ENCODE measurements around the gene CPM.

CPM gene

GRCh38 chr12:68903511-68903910 lies 29.5 kb downstream of the CPM start:
- no peak for DNase-seq

GRCh38 chr12:68901551-68901950 lies 31.4 kb downstream of the CPM start:
- DNase-seq, result no peak

DNA sequence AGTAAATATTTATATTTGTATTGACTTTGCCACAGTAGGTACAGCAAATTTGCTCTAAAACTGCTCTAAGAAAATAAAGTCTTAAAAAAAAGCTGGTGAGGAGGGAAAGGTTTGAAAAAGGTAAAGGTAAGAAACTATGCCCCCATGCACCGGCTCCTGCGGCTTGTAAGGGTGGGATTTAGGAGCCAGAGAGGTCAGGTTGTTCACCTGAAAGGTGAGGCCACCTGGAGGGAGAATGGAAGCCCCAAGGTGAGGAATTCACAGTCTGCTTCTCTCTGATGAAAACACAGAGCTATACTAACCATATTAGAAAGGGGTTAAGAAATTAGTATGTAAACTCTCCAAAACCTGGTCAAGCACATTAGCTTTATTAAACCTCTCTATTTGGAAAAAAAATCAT lies 31.8 kb downstream of the CPM start:
- no peak for DNase-seq

DNA sequence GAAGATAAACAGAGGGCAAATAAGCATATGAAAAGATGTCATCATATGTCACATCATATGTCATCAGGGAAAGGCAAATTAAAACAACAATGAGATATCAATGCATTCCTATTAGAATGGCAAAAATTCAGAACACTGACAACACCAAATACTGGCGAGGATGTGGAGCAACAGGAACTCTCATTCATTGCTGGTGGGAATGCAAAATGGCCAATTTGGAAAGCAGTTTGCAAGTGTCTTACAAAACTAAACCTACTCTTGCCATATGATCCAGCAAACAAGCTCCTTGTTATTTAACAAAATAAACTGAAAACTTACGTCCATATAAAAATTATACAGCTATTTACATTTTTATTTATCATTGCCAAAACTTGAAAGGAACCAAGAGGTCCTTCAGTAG lies 32.7 kb downstream of the CPM start:
- no peak for DNase-seq

- DNase-seq, result no peak
Measured at GRCh38 chr12:68899251-68899771, 33.7 kb downstream of the CPM start.

DNA sequence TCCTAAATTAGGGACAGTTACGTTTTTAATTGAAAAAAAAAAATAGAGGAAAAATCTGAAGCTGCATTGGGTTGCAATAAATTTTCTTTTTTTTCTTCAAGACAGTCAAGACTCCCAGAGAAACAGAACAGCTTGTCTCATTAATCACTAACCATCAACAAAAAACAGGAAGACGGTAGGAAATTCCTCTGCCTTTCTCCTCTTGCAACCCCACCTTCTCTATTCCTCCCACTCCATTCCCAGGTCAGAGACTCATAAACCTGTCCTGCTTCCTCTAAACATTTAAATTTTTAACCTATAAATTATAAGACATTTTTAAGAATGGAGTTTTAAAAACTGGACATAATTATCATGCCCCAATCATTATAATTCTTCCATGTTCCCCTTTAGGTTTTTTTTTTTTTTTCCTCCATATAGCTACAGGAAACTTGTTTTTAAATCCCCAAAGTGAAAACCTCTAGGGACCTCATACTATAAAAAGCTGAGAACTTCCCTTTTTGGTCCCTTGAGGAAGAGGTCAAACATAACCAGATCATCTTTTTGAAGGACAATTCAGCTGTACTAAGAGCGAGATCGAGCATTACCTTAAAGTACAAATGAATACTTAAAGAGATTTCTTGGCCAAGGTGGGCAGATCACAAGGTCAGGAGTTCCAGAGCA lies 36.0 kb downstream of the CPM start:
- peak; percentile 56 to 80 (median 66) for DNase-seq

- no peak for DNase-seq
Measured at GRCh38 chr12:68894276-68894855, 38.6 kb downstream of the CPM start.

DNA sequence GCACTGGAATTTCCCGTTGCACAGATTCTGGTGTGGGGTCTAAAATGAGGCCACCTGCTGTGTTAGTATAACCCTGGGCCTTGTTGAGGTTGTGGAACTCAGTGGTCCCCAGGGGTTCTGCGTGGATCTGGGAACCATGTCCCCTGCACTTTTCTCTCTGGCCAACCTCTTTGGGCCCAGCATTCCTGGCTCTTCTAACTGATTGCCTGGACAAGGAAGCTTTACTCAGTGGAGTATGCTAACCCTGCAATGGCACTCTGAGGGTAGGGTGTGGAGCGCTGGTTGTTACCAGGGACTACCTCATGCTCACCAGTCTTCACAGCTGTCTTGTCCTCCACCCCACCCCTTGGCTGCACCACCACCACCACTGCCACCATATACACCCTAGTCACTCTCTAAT lies 39.2 kb downstream of the CPM start:
- no peak for DNase-seq

GRCh38 chr12:68893201-68893600 lies 39.8 kb downstream of the CPM start:
- DNase-seq, result no peak

DNA sequence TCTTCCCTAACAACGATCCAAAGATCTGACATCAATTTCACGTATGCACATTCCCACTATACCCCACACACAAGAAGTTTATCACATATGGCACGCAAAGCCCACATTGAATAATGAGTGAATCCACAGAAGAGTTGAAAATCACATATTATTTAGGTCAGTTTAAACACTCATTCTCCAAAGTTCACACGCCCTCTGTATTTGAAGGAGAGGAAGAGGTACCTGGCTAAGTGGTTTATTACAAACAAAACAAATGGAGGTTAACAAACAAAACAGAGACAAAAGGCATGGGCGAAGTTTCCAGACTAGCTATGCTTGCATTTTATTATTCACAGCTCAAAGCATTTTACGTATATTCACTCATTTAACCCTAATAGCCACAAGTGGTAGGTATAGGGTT lies 41.8 kb downstream of the CPM start:
- no peak for DNase-seq

DNA sequence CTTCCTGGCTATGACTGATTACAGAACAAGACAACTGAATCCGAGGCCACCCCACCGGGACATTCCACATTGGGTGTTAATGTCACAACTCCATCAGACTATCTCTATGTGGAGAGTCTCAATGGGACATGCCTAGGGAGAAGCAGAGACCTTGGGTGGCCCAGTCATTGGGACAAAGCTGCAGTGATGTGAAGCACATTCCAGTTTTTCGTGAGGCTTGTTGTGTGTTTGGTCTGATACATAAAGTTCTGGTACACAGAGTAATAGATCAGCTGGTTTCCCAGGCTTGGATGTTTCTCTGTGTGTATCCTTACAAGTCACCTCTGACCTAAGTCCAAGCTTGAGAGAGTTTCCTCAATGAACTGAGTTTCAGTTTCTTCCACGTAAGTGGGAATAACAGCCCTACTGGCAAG lies 42.3 kb downstream of the CPM start:
- DNase-seq, result peak in 2 of 3 donors; percentile 35 to 57

DNA sequence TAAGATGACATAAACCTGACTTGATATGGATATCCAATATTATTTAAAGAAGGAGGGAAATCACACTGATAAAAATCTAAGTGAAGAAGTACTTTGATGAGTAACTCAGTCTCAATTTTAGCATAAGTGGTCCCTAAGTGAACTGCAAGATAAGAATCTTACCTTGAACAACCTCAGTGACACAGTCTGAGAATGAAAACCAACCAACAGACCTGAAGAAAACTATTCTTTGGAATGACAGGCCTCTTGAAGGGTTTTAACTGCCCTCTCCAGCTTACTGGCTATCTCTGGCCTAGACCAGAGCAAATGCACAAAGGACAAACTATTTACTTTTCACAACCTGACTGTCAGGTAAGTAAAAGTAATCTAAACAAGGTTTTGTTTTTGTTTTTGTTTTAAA lies 44.7 kb downstream of the CPM start:
- DNase-seq, result no peak

DNA sequence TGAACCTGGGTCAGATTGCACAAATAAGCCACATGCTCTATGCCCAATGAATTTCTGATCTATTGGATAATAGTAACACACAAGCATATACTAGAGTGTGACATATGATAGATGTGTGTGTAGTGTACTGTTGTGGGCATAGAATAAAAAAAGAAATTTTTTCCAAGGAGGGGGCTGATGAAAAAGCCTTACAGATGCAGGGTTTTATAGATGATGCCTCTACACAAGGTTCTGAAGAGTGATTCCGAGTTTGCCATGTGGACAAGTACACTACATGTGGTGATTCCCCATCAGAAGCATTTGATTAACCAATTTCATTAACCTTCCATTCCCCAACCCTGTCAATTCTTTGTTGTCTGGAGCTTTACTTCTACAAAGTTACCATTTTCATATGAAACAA lies 45.3 kb downstream of the CPM start:
- DNase-seq, result no peak

GRCh38 chr12:68886636-68887572 lies 46.1 kb downstream of the CPM start:
- no peak for DNase-seq

- DNase-seq, result no peak
Measured at GRCh38 chr12:68885381-68885780, 47.6 kb downstream of the CPM start.

- DNase-seq, result no peak
Measured at GRCh38 chr12:68884251-68884650, 48.7 kb downstream of the CPM start.

DNA sequence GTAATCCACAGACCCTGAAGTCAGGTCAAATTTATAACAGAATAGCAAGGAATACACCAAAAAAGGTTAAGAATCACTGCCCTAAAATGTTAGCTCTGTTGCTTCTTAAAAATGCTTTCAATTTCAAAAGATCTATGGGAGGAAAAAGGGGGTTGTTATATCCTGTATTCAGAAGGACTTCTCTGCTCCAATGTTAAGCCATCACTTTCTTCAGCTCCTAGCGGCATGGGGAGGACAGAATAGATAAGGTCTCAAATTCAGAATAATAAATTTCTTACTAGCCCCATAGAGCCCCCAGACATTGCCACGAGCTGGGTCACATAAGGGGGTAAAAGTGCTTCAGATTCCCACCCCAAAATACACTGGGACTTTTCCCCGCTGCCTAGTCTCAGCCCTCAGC lies 49.8 kb downstream of the CPM start:
- DNase-seq, result no peak

DNA sequence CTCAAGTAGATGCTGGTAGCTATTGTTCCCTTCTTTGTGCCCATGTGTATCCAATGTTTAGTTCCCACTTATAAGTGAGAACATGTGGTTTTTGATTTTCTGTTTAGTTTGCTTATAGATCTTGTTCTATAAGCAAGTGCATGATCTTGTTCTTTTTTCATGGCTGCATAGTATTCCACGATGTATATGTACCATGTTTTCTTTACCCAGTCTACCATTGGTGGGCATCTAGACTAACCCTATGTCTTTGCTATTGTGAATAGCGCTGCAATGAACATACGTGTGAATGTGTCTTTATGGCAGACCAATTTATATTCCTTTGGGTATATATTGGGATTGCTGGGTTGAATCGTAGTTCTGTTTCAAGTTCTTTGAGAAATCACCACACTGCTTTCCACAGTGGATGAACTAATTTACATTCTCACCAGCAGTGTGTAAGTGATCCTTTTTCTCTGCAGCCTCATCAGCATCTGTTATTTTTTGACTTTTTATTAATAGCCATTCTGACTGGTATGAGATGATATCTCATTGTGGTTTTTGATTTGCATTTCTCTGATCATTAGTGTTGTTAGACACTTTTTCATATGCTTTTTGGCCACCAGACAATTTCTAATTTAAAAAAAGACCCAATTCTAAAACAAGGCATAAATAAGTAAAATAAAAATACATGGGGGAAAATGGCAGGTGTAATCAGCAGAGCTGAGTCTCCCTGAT lies 50.6 kb downstream of the CPM start:
- DNase-seq, result no peak

DNA sequence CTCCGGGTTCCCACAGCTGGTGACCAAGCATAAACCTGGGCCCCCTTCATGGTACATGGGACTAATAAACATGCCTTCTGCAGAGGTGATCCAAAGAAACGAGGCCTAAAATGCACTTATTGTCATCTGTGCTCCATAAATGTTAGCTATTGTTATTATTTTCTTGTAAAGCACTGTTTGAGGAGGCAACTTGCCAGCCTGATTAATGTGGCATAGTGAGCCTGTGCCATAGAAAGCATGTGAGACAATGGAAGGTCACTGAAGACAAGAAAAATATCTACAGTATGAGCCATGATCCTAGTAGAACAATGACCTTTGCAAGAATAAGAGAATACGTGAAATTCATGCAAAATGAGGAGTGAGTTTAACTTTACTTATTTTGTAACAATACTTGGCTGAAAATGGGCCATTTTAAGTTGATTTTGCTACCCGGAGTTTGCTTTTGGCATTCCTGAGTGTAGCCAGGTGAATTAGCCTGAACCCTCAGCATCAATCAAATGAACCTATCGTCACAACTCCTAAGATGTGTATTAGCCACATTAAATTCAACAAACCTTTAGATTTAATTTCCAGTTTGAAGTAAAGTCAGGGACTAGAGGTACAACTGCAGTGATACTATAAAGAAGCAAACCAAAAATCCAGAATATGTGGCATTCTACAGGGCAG lies 52.2 kb downstream of the CPM start:
- DNase-seq, result no peak

GRCh38 chr12:68878846-68879245 lies 54.1 kb downstream of the CPM start:
- no peak for DNase-seq

- no peak for DNase-seq
Measured at GRCh38 chr12:68878283-68878682, 54.7 kb downstream of the CPM start.

GRCh38 chr12:68877583-68877982 lies 55.4 kb downstream of the CPM start:
- DNase-seq, result no peak

- DNase-seq, result no peak
Measured at GRCh38 chr12:68876461-68876860, 56.5 kb downstream of the CPM start.
